ENCODE data around the gene HTR7.

The HTR7 gene

DNA sequence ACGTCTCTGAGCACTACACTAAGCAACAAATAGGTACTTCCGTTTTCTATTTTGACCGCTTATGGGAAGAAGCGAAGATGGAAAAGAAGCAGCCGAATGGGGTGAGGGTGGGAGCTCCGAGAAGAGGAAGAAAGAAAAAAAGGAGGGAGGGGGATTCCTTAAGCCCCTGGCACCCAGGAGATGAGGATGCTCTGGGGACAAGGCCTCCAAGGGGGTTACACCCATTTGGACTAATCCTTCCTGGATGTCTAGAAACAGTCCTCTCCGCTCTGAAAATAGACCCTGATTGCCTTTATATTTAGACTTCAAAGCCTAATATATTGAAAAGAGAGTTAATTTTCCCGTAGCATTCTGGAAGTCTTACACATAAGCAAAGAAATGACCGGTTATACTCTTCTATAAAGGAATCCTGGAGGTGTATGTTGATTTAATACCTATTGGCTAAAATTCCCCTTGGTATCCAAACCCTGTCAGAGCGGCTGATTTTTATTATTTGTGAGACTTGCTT is 676 bp upstream of the HTR7 start:
- no peak for DNase-seq (ENCODE audit: low spot score)

GRCh38 chr10:90856964-90857634 is 740 bp downstream of the HTR7 start:
- TF ChIP-seq CTCF (IDR thresholded peaks at IDR 0.05; ENCODE audit: extremely low read depth, missing control alignments): no peak
- no peak for DNase-seq (ENCODE audit: low spot score)

More for the DNA sequence above, 676 bp upstream of the HTR7 start:
- no peak for TF ChIP-seq CTCF (IDR thresholded peaks at IDR 0.05; ENCODE audit: extremely low read depth, missing control alignments)

GRCh38 chr10:90856261-90856660 is 1.6 kb downstream of the HTR7 start:
- no peak for DNase-seq (ENCODE audit: low spot score)
- TF ChIP-seq CTCF (IDR thresholded peaks at IDR 0.05; ENCODE audit: extremely low read depth, missing control alignments): no peak

- no peak for TF ChIP-seq CTCF (IDR thresholded peaks at IDR 0.05; ENCODE audit: extremely low read depth, missing control alignments)
- DNase-seq (ENCODE audit: low spot score): no peak
Observed at GRCh38 chr10:90855126-90855525, 2.7 kb downstream of the HTR7 start.

DNA sequence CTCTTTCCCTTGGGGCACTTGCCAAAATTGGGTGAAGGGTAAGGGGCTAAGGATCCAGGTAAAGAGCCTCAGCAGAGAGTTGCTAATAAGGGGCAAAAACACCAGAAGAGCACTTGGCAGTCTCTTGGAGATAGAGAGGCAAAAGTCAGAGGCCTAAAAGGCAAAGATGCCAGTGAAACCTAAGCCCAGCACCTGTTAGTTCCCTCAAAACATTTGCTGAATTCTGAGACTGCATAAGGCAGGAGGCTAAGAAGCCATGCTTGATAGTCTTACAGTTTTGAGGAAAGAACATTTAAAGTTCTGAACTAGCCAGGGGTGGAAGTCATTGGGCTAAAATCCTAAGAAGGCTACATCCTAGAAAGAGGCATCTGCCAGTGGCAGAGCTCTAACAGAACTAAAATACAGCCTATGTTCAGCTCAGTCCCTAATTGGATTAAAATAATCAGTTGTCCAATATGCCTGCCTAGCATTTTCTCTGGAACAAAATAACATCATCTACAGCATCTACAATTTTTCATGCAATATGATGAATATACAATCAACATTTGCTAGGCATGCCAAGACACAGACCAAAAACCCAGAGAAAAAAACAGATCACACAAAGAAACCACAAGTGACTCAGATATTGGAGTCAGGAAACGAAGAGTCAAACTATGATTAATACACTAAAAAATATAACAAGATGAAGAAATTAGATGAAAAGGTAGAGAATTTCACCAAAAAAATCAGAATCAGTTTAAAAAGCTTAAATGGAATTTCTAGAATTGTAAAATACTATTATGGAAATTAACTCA is 7.7 kb downstream of the HTR7 start:
- TF ChIP-seq CTCF (IDR thresholded peaks at IDR 0.05; ENCODE audit: extremely low read depth, missing control alignments): no peak
- no peak for DNase-seq (ENCODE audit: low spot score)

GRCh38 chr10:90847436-90847835 is 10.4 kb downstream of the HTR7 start:
- no peak for DNase-seq (ENCODE audit: low spot score)
- no peak for TF ChIP-seq CTCF (IDR thresholded peaks at IDR 0.05; ENCODE audit: extremely low read depth, missing control alignments)

DNA sequence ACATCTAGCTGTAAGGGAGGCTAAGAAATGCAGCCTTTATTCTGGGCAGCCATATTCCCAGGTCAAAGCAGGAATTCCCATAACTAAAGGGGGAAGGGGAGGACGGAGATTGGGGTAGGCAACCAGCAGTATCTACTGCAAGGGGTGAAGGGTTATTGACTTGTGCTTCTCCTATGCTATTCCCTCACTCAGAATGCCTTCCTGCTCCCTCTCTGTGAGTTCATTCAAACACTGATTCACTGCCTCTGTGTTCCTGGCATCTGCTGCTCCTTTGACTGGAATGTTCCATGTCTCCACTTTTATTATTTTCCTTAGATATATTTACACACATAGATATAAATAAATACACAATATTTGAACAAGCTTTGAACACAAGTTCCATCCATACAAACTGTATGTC is 11.1 kb downstream of the HTR7 start:
- no peak for TF ChIP-seq CTCF (IDR thresholded peaks at IDR 0.05; ENCODE audit: extremely low read depth, missing control alignments)
- no peak for DNase-seq (ENCODE audit: low spot score)

Data from GM20000 (cell line).